Astrocyte (in vitro differentiated cells and primary cell): ENCODE data around the gene CPED1. TPM values are rescaled to one million over a fixed set of nuclear protein-coding genes. Genes with fewer than 3 reads are reported as not detected.

ENCODE experiments used
- DNase-seq: peaks from one replicate; pipeline ENCODE4 v3.0.0-alpha.2; 2010; ENCODE audit warnings: low read depth
- FAIRE-seq: peaks from 2 replicates; lab custom pipeline; 2011; peaks lifted over from hg19 to GRCh38; lab: Jason Lieb, UNC
- H2AFZ ChIP-seq: 2 replicates; pipeline ENCODE4 v1.6.0; 2012; ENCODE audit warnings: low read depth, low read length, inconsistent platforms
- H3K27ac ChIP-seq: 2 replicates; pipeline ENCODE4 v1.5.1; 2011; ENCODE audit warnings: low read depth, low read length, inconsistent platforms
- H3K27me3 ChIP-seq: 2 replicates; pipeline ENCODE4 v1.6.0; 2011; ENCODE audit warnings: low read length, inconsistent platforms; ENCODE audit not compliant: insufficient read depth
- H3K36me3 ChIP-seq: 2 replicates; pipeline ENCODE4 v1.5.1; 2011; ENCODE audit warnings: low read length, inconsistent platforms; ENCODE audit not compliant: insufficient read depth
- H3K4me1 ChIP-seq: 2 replicates; pipeline ENCODE4 v1.5.1; 2011; ENCODE audit warnings: low read length, inconsistent platforms; ENCODE audit not compliant: insufficient read depth
- H3K4me2 ChIP-seq: 2 replicates; pipeline ENCODE4 v1.6.0; 2012; ENCODE audit warnings: low read length, inconsistent platforms
- H3K4me3 ChIP-seq: 2 replicates; pipeline ENCODE4 v1.5.1; 2011; ENCODE audit warnings: low read depth, mild to moderate bottlenecking, low read length, inconsistent platforms; ENCODE audit not compliant: insufficient read depth
- H3K79me2 ChIP-seq: 2 replicates; pipeline ENCODE4 v1.6.0; 2012; ENCODE audit warnings: mild to moderate bottlenecking, low read length, inconsistent platforms; ENCODE audit not compliant: insufficient read depth
- H3K9ac ChIP-seq: 2 replicates; pipeline ENCODE4 v1.6.0; 2012; ENCODE audit warnings: mild to moderate bottlenecking, low read length, inconsistent platforms
- H3K9me3 ChIP-seq: 2 replicates; pipeline ENCODE4 v1.5.1; 2012; ENCODE audit warnings: low read depth, mild to moderate bottlenecking, low read length, inconsistent platforms; ENCODE audit not compliant: insufficient read depth
- H4K20me1 ChIP-seq: 2 replicates; pipeline ENCODE4 v1.6.0; 2012; ENCODE audit warnings: low read length, inconsistent platforms; ENCODE audit not compliant: insufficient read depth
- H3K27ac Mint-ChIP-seq: one replicate; pipeline ENCODE4 v1.8.0; 2021; ENCODE audit warnings: mild to moderate bottlenecking, mixed read lengths; ENCODE audit not compliant: unreplicated experiment
- H3K27me3 Mint-ChIP-seq: one replicate; pipeline ENCODE4 v1.8.0; 2021; ENCODE audit warnings: low read depth, mixed read lengths; ENCODE audit not compliant: unreplicated experiment
- H3K36me3 Mint-ChIP-seq: one replicate; pipeline ENCODE4 v1.8.0; 2021; ENCODE audit warnings: low read depth, mixed read lengths; ENCODE audit not compliant: unreplicated experiment
- H3K4me1 Mint-ChIP-seq: one replicate; pipeline ENCODE4 v1.8.0; 2021; ENCODE audit warnings: low read depth, mixed read lengths; ENCODE audit not compliant: unreplicated experiment
- H3K4me3 Mint-ChIP-seq: one replicate; pipeline ENCODE4 v1.8.0; 2021; ENCODE audit warnings: mild to moderate bottlenecking, moderate library complexity, mixed read lengths; ENCODE audit not compliant: unreplicated experiment
- H3K9me3 Mint-ChIP-seq: one replicate; pipeline ENCODE4 v1.8.0; 2021; ENCODE audit warnings: mild to moderate bottlenecking, mixed read lengths; ENCODE audit not compliant: unreplicated experiment
- CTCF ChIP-seq: IDR thresholded peaks from 2 replicates; pipeline ENCODE4 v1.5.1; 2011; ENCODE audit warnings: low read depth, mild to moderate bottlenecking, inconsistent platforms, low read length, moderate library complexity; ENCODE audit not compliant: insufficient read depth
- EZH2 ChIP-seq: IDR thresholded peaks from 2 replicates; pipeline ENCODE4 v1.6.1; 2012; ENCODE audit warnings: mild to moderate bottlenecking, low read length, inconsistent platforms; ENCODE audit not compliant: insufficient read depth
- total RNA-seq: library from RNA; stranded (reverse); gene quantifications from 2 replicates; pipeline ENCODE4 v1.2.1, GENCODE V29; 2021

The CPED1 gene
- total RNA-seq, 1 donor from 2014 or later = 6.1 TPM

GRCh38 chr7:121085922-121086321, 97.4 kb downstream of the CPED1 start:
- H3K4me2 ChIP-seq = peak overlapping the region; percentile 16
- peaks cover 36% of the 10 kb centered on the region for H3K4me1 ChIP-seq
- H3K27me3 Mint-ChIP-seq = no peaks in the 10 kb centered on the region
- no peaks in the 10 kb centered on the region for H3K27me3 ChIP-seq
- H4K20me1 ChIP-seq = no peaks in the 10 kb centered on the region
- no peaks in the 10 kb centered on the region for H3K9me3 ChIP-seq
- H3K27ac ChIP-seq = peak overlapping the region; percentile 94
- no peak overlapping the region for H2AFZ ChIP-seq
- no peaks in the 10 kb centered on the region for H3K36me3 Mint-ChIP-seq
- no peak overlapping the region for H3K4me3 ChIP-seq
- no peak overlapping the region for H3K4me3 Mint-ChIP-seq
- peaks cover 50% of the 10 kb centered on the region for H3K4me1 Mint-ChIP-seq
- FAIRE-seq (no peak), DNase-seq (peak; percentile 27)
- no peaks in the 10 kb centered on the region for H3K79me2 ChIP-seq
- no peaks in the 10 kb centered on the region for H3K9me3 Mint-ChIP-seq
- H3K27ac Mint-ChIP-seq = peak overlapping the region; percentile 98
- H3K36me3 ChIP-seq = no peaks in the 10 kb centered on the region
- H3K9ac ChIP-seq = peak overlapping the region; percentile 71
- TF ChIP-seq EZH2 (no peak), CTCF (no peak)

GRCh38 chr7:121088870-121089269, 100.4 kb downstream of the CPED1 start:
- no peaks in the 10 kb centered on the region for H3K27me3 ChIP-seq
- TF ChIP-seq EZH2 (no peak), CTCF (no peak)
- H3K4me3 Mint-ChIP-seq = no peak overlapping the region
- H3K4me1 Mint-ChIP-seq = peaks cover 32% of the 10 kb centered on the region
- no peak overlapping the region for H3K4me2 ChIP-seq
- H3K4me3 ChIP-seq = no peak overlapping the region
- H3K36me3 ChIP-seq = no peaks in the 10 kb centered on the region
- H3K27me3 Mint-ChIP-seq = no peaks in the 10 kb centered on the region
- DNase-seq (no peak), FAIRE-seq (no peak)
- H3K9ac ChIP-seq = no peak overlapping the region
- no peaks in the 10 kb centered on the region for H3K79me2 ChIP-seq
- no peaks in the 10 kb centered on the region for H3K9me3 Mint-ChIP-seq
- H3K36me3 Mint-ChIP-seq = no peaks in the 10 kb centered on the region
- no peak overlapping the region for H3K27ac Mint-ChIP-seq
- H3K4me1 ChIP-seq = peaks cover 19% of the 10 kb centered on the region
- no peak overlapping the region for H2AFZ ChIP-seq
- H3K9me3 ChIP-seq = no peaks in the 10 kb centered on the region
- no peak overlapping the region for H3K27ac ChIP-seq
- H4K20me1 ChIP-seq = no peaks in the 10 kb centered on the region

- Histone ChIP-seq H3K79me2 (no peaks in the 10 kb centered on the region), H3K9me3 (no peaks in the 10 kb centered on the region), H3K4me2 (no peak overlapping the region), H3K4me3 (no peak overlapping the region), H4K20me1 (no peaks in the 10 kb centered on the region), H3K4me1 (no peaks in the 10 kb centered on the region), H3K36me3 (no peaks in the 10 kb centered on the region), H2AFZ (no peak overlapping the region), H3K27me3 (no peaks in the 10 kb centered on the region), H3K9ac (no peak overlapping the region), H3K27ac (no peak overlapping the region)
- TF ChIP-seq EZH2 (no peak), CTCF (no peak)
- no peak for FAIRE-seq
- H3K27ac Mint-ChIP-seq = no peak overlapping the region
- H3K4me3 Mint-ChIP-seq = no peak overlapping the region
- H3K9me3 Mint-ChIP-seq = no peaks in the 10 kb centered on the region
- no peak for DNase-seq
- H3K36me3 Mint-ChIP-seq = no peaks in the 10 kb centered on the region
- peaks cover 2% of the 10 kb centered on the region for H3K4me1 Mint-ChIP-seq
- H3K27me3 Mint-ChIP-seq = no peaks in the 10 kb centered on the region
Measured at GRCh38 chr7:121094829-121095228, 106.3 kb downstream of the CPED1 start.
